ENCODE results near the gene STK16.
"Not testable (repeated sequence)": the region's sequence is repeated elsewhere in the genome, so short reads cannot be mapped to it uniquely, and the experiment has no call there.

Gene STK16

GRCh38 chr2:219272356-219272755 lies 27.1 kb downstream of the STK16 start:
- DNase-seq, result no peak

- no peak for DNase-seq
Measured at GRCh38 chr2:219272995-219273394, 27.7 kb downstream of the STK16 start.

DNA sequence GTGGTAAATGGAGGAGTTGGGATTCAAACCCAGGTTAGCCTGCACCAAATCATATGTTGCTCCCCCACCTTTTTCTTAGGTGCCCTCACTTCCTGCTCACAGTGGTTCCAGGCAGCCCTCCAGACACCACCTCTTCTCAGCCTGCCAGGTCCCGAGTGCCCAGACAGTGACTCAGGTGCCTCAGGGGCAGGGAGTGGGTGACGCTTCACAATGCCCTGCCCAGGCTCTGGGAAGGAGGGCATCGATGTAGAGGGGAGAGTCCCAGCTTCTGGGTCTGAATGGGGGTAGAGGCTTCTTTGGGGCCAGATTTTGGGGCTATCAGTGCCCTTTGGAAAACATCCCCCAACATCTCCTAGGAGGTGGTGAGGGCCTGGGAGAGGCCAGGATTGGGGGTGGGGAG lies 28.7 kb downstream of the STK16 start:
- no peak for DNase-seq

DNA sequence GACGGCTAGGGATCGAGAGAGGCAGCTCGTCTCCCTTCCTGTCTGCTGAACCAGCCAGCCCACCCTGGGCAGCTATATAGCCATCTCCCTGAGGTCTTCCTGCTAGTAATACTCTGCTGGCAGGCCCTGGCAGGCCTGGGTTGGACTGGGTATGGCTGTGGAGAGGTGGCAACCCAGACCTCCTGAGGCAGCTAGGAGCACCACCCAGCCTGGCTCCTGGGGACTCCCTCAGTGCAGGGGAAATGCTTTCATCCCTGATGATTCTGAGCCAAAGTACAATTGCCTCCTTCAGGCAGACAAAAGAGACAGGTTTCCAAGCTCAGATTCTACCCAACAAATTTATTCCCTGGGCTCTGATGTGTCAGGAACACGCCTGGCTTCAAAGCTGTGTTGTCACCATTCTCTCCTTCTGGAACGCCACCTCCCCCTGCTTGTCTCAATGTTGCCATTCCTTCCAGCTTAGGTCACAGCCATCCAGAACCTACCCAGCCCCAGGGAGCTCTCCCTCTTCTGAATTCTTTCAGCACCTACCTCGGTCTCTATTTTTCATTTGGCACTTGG lies 29.2 kb downstream of the STK16 start:
- no peak for DNase-seq

DNA sequence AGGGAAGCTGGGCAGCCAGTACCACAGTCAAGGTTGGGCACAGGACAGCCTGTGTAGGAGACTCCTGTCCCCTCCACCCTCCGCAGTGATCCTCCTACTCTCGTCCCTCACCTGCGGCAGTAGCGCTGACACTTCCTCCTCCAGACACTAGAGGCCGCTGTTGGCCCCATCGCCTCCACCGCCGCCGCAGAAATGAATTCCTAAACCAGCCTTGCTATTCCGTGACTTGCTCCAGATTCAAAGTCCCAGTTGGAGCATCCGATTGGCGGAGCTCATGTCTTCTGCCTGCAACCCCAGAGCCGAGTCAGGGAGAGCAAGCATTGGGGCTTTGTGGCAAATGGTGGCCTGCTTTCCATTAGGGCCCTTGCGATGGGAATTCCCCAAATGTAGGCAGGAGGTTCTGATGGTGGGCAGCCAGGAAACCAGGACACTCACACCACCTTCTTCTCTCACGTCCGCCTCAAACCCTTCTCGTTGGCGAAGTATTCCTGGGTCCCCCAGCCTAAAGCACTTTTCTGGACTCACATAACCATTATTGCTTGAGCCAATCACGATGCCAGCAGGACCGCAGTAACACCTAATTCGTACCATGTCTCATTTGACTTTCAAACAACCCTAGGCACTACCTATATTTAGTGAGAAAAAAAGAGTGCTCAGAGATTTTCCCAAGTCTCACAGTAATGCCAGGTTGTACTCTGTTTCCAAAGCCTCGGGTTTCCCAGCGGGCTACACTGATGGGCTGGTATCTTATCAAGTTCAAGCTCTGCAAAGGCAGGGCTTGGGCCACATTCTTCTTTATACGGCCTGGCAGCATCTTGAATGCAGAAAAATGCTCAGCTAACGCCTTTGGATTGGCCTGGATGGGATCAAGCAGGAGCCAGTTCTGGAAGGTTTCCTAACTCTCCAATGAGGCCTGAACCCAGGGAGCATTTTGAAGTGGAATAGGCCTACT lies 32.7 kb downstream of the STK16 start:
- DNase-seq, result peak; percentile 65 to 68

- no peak for DNase-seq
Measured at GRCh38 chr2:219278655-219279150, 33.4 kb downstream of the STK16 start.

GRCh38 chr2:219279151-219279915 lies 34.1 kb downstream of the STK16 start, which contains the start of gene DNAJB2:
Gene DNAJB2, plus strand, starts transcription at chr2:219279366. Its CDS starts 468 bp downstream, at chr2:219279834.
- DNase-seq, result peak; percentile 98 to 99

GRCh38 chr2:219279916-219280516 lies 34.7 kb downstream of the STK16 start:
- no peak for DNase-seq

DNA sequence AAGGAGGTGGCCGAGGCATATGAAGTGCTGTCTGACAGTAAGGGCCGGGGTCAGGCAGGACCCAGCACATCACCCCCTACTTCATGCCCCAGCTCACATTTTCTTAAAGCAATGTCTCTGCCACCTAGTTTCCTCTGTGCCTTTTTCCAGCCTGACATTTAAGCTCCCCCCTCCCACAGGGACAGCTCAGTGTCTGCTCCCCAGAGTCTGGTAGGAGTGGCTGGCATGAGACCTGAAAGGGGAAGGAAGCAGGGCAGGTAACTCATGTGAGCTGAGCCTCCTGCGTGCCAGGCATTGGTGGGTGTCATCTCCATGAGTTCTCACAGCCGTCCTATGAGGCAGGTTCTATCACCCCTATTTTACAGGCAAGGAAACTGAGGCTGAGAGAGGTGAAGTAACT lies 35.4 kb downstream of the STK16 start:
- no peak for DNase-seq

- DNase-seq, result no peak
Measured at GRCh38 chr2:219281588-219281987, 36.3 kb downstream of the STK16 start.

DNA sequence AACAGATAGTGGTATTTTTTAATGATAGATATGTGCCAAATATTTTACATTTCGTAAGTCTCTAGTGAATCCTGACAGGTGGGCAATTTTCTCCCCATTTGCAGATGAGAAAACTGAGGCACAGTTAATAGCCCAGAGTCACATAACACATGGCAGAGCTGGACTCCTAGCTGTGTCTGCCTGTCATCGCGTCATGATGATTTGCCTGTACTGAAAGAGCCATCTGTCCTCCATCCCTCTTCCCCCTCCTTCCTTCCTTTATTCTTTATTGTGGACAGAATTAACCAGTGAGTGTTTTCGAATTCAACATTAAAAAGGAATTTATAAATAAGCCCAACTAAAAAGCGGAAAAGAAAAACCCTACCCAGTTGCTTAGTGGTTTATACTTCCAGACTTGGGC lies 37.1 kb downstream of the STK16 start:
- no peak for DNase-seq

DNA sequence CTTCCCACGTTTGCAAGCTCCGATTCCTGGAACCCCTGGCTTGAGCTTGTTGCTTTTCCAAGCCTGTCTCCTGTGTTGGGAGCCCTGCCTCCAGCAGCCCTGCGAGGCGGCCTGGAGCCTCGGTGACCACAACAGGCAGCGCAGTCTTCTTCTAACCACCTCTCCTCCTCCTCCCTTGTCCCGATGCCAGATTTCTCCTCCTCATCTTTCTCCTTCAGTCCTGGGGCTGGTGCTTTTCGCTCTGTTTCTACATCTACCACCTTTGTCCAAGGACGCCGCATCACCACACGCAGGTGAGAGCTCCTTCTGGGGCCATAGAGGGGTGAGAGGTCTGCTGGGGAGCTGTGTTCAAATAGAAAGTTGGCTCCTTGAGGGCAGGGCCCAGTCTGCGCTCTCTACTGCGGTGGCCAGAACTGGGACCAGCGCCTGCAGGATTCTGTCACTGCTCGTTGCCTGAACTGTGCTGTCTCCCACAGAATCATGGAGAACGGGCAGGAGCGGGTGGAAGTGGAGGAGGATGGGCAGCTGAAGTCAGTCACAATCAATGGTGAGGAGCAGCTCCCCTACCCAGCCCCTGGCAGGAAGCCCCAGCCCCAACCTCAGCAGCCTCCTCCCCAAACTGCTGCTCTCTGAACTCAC lies 37.8 kb downstream of the STK16 start:
- DNase-seq, result no peak

DNA sequence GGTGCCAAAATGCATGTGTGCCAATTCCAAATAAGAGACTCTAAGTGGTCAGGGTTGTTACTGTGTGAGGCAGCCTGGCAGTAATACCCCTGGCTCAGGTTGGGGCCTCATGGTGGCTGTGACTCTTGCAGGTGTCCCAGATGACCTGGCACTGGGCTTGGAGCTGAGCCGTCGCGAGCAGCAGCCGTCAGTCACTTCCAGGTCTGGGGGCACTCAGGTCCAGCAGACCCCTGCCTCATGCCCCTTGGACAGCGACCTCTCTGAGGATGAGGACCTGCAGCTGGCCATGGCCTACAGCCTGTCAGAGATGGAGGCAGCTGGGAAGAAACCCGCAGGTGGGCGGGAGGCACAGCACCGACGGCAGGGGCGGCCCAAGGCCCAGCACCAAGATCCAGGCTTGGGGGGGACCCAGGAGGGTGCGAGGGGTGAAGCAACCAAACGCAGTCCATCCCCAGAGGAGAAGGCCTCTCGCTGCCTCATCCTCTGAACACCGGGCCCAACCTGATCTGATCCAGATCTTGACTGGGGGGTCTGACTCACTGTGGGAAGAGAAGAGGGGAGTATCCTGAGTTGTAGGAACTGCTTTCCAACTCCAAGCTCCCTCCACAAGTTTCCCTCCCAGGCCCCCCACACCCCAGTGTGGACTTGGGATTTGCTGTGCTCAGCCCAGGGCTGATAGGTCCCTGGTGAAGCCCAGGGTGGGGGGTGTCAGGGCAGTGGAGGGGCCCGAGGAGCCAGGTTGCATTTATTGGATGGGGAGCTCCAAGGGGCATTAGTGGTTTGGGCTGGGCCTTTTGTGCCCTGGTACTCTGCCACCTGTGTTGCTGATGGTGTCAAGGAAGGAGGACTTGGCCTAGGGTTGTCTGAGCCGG lies 39.5 kb downstream of the STK16 start:
- no peak for DNase-seq

GRCh38 chr2:219285373-219285735 lies 40.1 kb downstream of the STK16 start:
- DNase-seq, result no peak

- no peak for DNase-seq
Measured at GRCh38 chr2:219285894-219286425, 40.7 kb downstream of the STK16 start.

- DNase-seq, result no peak
Measured at GRCh38 chr2:219286436-219287115, 41.3 kb downstream of the STK16 start.

DNA sequence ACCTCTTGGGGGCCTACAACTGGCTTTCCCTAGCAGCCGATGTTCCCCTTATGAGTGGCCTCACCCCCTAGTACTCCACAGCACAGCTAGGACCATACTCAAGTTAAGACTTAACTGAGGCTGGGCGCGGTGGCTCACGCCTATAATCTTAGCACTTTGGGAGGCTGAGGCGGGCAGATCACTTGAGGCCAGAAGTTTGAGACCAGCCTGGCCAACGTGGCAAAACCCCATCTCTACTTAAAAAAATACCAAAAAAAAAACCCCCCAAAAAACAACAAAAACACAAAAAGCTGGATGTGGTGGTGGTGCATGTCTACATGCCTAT lies 41.8 kb downstream of the STK16 start:
- DNase-seq, result not testable (repeated sequence)

DNA sequence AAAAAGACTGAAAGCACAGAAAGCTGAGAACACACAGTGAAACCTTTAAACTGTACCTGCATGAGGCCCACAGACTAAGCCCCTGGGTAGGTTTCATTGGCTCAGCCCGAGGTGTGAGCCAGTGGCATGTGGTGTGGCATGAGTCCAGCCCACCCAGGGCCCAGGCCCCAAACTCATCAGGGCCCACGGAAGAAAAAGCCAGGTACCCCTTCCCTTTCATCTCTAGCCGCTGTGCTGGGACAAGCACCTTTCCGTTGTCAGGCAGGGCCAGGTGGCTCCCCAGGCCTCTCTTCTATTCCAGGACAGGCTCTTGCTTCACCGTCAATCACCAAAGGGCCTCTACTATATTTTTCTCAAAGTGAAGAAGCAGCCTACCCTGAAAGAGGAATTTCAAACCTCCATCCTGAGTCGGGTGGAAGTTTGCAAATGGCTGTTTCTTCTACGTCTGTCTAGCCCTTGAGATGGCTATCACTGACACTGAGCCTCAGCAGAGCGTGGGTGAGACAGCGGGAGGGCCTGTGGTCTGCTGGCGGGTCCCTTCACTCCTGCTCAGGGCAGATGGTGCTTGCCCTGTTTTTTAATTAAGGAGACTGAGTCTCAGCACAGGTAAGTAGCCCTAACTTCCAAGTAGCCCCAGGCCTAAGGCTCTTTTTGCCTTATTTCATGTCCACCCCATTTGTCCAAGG lies 42.4 kb downstream of the STK16 start:
- no peak for DNase-seq

DNA sequence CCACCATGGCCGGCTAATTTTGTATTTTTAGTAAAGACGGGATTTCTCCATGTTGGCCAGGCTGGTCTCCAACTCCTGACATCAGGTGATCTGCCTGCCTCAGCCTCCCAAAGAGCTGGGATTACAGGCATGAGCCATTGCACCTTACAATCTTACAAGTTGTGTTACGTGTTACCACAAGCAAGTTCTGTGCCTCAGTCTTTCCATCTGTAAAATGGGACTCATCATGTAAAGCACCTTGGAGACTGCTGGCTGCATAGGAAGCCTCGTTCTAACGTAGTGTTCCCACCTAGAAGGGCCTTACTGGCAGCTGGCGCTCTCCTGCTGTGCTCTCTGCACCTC lies 43.9 kb downstream of the STK16 start:
- no peak for DNase-seq
